ENCODE data around the gene CRTAC1.

Gene CRTAC1

GRCh38 chr10:97920865-97921264 is 109.6 kb downstream of the CRTAC1 start:
- no peak for DNase-seq

DNA sequence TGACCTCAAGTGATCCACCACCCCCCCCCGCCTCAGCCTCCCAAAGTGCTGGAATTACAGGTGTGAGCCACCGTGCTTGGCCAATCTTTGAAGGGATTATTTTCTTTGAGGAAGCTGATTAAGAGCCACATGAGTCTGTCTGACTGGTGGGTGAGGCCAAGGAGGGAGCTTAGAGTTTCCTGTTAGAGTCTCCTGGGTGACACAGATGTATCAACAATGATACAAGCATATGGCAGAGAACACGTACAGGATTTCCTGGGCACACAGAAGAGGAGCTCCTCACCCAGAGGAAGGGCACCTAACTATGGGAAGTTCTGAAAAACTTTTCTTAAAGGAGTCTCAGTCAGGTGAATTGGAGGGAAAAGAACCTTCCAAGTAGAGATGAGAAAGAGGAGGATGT is 111.4 kb downstream of the CRTAC1 start:
- DNase-seq: no peak

DNA sequence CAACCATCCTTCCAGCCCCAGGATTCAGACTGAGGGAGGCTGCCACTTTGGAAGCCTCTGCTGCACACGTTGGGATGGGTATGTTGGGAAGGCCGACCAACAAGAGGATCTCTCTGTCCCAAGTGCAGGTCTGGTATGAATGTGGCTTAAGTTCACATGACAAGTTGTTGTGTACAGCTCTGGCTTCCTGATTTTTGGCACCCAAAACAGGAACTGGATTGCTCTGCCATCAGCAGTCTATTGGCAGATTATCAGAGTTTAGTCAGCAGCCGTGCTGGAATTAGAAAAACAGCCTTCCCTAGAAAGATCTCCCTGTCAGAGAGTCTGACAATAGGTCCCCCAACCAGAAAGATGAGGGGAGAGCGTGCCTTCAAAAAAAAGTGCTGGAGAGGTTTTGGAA is 113.8 kb downstream of the CRTAC1 start:
- no peak for DNase-seq

DNA sequence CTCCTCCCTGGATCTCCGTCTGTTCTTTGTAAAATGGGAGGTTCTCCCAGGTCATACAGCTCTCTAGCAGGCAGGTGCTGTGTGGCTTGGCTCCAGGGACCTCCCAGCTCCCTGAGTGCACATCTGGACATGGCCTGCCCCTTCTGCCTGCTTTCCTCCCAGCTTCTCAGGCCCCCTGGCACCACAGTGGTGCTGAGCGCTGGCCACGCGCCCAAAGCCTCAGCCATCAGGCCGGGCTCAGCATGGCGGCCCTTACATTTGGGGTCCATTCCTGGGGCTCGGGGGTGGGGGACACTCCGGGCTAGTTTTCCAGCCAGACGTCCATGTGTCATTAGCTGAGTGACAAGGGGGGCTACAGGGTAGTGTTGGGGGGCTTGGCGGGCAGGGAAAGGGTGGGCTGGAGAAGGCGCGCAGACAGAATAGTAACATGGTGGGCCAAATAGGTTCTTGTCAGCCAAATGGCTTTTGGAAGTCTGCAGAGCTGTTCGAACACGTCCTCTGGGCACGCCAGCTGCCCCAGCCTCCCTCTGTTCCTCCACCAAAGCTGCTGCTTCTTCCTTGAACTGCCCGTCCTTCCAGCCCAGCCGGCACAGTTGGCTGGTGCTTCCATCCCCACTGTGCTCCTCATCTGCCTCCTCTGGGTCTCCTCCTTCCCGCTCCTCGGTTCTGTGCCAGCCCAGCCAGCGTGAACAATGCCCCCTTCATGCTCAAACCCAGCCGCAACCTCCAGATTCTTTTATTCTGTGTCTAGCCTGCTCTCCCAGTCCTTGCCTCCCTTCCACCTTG is 114.9 kb downstream of the CRTAC1 start:
- no peak for DNase-seq

DNA sequence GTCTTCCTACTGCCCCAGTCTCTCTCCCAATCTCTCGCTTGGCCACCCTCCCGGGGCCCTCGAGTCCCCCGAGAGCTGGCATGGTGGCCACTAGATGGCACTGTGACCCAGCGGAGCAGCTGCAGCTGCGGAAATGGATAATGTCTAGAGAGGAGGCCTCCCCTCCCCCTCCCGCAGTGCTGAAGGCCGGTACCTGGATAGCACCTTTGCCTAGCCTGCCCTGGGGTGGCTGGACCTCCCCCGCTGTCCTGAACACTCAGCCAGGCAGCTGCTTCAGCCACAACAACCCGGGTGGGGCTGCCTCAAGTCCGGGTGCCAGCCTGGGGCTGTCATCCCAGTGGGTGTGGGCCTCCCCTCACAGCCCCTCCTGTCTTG is 115.6 kb downstream of the CRTAC1 start:
- peak; percentile 55 to 59 for DNase-seq

- no peak for DNase-seq
These were observed 116.1 kb downstream of the CRTAC1 start for GRCh38 chr10:97914171-97914836.

DNA sequence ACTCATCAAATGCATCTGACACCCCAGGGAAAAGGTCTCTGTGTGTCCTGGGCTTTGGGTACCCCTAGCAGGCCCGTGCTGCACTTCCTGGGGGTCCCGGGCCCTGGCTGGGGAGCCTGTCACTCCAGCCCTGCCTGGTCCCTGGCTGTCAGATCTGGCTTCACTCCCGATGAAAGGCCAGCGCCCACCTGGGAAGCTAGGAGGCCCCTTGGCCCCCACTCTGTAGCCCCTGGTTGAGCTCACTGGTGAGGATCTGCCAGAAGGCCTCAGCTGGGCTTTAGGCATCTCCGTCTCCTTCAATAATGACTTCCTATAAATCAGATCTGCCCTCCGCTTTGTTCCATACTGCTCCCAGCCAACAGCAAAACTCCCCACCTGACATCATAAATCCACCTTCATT is 116.8 kb downstream of the CRTAC1 start:
- no peak for DNase-seq

DNA sequence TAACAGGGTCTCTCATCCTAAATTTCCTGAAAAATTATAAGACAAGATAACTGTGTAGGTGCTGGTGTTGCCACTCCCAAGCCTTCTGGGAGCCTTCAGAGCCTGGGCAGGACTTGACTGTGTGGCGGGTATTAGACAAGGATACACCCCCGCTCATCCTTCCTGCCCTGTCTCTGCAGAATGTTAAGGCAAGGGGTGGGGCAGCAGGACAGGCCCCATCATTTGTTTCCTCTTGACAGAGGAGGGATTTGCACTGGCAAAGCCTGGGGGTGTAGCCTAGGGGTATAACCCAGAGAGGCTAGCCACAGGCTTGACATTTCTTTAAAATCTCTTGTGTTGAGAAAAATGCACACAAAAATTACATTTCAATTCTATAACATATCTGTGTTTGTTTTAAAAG is 117.2 kb downstream of the CRTAC1 start:
- DNase-seq: no peak

- no peak for DNase-seq
These were observed 119.2 kb downstream of the CRTAC1 start for GRCh38 chr10:97911217-97911616.

- no peak for DNase-seq
These were observed 119.8 kb downstream of the CRTAC1 start for GRCh38 chr10:97910661-97911060.

- DNase-seq: no peak
These were observed 122.6 kb downstream of the CRTAC1 start for GRCh38 chr10:97907830-97908229.

- DNase-seq: no peak
These were observed 123.2 kb downstream of the CRTAC1 start for GRCh38 chr10:97907211-97907610.

DNA sequence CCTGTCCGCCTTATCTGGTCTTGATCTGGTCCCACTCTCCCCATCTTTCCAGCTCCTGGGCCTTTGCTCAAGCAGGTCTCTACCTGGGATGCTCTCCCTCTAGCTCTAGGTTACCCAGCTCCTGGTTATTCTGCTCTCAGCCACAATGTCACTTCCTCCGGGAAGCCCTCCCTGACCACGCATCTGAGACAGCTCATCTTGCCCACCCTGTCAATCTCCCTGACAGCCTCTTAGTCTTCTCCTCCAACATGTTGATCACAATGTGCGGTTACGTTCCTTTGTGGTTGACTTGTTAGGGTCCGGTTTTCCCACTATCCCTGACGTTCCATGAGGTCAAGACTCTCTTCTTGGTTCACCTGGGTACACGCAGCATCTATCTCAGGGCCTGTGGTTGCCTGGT is 125.1 kb downstream of the CRTAC1 start:
- DNase-seq: no peak

GRCh38 chr10:97904576-97904975 is 125.8 kb downstream of the CRTAC1 start:
- no peak for DNase-seq

GRCh38 chr10:97904018-97904381 is 126.4 kb downstream of the CRTAC1 start:
- peak in 1 of 2 experiments; percentile 47 for DNase-seq

DNA sequence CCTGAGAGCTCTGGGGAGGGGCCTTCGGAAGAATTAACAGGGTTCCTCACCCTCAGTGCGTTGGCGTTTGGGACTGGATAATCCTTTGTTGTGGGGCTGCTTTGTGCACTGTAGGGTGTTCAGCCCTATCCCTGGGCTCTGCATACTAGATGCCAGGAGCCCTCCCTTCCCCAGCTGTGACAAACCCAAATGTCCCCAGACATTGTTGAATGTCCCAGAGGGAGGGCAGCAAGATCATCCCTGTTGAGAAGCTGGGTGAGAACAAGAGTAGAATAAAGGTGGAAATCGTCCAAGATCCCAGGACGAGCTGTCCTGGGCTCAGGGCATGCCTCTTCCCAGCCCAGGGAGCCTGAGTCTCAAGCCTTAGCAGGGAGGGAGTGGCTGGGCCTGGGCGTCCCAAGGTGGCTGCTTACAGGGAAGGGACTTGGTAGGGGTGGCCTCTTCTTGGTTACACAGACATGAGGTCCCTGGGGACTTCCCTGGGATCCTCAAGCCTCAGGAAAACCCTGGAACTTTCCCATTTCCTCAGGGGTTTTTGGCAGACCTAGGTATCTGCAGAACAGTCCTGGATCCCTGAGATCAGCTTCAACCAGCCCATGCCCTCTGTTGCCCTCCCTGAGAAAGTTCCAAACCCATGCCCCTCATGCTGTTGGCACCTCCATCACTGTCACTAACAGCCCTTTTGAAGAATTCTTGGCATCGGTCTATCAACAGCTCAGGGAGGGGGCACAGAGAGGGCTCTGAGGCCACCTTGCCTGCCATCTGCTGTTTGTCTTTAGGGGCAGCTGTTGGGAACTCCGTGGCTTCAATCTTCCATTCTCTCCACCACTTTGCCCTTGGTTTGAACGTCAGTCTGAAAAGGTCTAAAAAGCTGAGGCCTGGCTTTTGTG is 127.0 kb downstream of the CRTAC1 start:
- peak in 1 of 2 experiments; percentile 47 for DNase-seq

DNA sequence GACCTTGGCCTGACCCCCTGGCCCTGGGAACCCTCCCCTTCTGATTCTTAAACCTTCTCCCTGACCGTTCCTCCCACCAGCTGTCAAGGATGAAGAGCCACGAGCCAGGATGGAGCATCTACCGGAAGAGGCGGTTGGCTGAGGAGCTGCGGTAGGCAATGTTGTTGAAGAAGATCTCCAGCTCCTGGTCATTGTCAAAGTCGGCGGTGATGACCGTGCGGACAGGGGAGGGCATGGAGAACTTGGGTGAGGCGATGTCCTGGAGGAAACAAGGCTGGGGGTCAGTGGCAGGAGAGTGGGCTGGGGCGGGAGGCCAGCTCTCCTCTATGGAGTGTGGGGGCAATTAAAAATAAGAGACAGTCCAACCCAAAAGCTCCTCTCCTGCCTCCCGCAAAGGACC is 129.0 kb downstream of the CRTAC1 start:
- DNase-seq: no peak

- DNase-seq: no peak
These were observed 132.0 kb downstream of the CRTAC1 start for GRCh38 chr10:97898429-97898828.

DNA sequence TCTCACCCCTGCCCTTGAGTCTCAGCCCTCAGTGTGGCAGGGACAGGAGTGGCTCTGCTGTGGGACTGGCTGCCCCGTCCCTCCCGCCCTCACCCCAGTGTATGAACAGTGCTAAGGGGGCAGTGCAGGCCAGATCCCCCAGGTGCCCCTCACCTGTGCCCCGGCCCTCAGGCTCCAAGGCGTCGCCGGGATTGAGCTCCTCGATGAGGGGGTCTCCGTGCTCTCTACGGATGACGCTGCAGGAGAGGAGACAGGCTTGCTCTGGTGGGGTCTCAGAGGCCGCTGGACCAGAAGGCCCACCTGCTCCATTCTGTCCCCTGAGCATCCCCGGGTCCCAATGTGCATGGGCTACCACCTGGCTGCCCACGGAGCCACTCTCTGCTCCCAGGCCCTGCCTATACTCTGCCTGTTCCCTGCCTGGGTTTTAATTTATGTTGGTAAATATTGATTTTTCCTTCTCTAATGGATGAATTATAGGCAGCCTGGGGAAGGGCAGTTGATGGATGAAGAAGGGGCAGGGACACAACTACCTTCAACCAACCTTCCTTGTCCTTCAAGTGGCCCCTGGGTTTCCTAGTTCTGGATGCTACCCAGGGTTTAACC is 133.6 kb downstream of the CRTAC1 start:
- DNase-seq: no peak

DNA sequence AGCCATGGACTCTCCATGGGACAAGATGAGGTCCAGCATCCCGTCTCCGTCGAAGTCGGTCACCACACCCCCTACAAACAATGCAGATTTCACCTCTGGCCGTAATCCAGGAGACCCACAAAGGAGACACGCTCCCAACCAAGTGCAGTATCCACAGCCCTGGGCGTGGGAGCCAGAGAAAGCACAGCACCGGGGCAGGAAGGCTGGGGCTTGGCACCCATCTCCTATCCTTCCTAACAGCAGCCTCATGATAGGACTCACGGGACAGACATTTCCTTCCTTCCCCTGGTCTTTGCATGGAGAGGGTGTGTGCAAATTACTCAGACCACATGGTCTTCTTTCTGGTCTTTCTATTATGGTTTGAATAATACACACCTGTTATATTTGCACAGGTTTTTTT is 134.5 kb downstream of the CRTAC1 start:
- DNase-seq: no peak

GRCh38 chr10:97895084-97895483 is 135.3 kb downstream of the CRTAC1 start:
- DNase-seq: no peak

GRCh38 chr10:97894092-97894491 is 136.3 kb downstream of the CRTAC1 start:
- DNase-seq: no peak

DNA sequence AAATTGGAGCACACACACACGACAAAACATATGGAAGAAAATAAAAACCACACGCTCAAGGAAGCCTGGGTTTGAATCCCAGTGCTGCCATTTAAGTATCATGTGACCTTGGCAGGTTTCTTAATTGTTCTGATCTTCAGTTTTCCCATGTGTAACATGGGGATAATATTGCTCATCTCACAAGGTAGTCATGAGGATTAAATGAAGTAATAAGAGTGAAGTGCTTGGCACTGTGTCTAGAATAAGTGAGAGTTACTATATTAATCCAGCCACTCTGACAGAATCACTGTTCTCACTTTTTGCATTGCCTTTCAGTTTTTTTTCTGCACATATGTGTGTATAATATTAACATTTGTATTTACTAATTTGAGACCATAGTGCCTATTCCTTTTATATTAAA is 137.5 kb downstream of the CRTAC1 start:
- no peak for DNase-seq
